BE2C (cell line): ENCODE results near the gene SEMA3F.

Experiments
- DNase-seq: peaks from one replicate; pipeline ENCODE4 v3.0.0-alpha.2; 2020
- H3K27me3 ChIP-seq: fragments of 250-450 bp; sonication (Bioruptor Pico); 2 replicates; pipeline ENCODE4 v1.5.1; 2020; ENCODE audit warnings: mild to moderate bottlenecking
- H3K36me3 ChIP-seq: fragments of 250-450 bp; sonication (Bioruptor Pico); 2 replicates; pipeline ENCODE4 v1.5.1; 2020; ENCODE audit warnings: mild to moderate bottlenecking
- H3K4me1 ChIP-seq: fragments of 250-450 bp; sonication (Bioruptor Pico); 2 replicates; pipeline ENCODE4 v1.5.1; 2020
- H3K4me3 ChIP-seq: 2 replicates; pipeline ENCODE4 v1.5.1; 2011; ENCODE audit warnings: low read depth, low read length
- H3K9me3 ChIP-seq: fragments of 250-450 bp; sonication (Bioruptor Pico); 2 replicates; pipeline ENCODE4 v1.5.1; 2020
- TF ChIP-seq, protein P1 (sequence below): IDR thresholded peaks from 2 replicates; pipeline ENCODE4 v1.5.1; 2012; ENCODE audit warnings: mild to moderate bottlenecking, low read depth, low read length

SEMA3F gene

DNA sequence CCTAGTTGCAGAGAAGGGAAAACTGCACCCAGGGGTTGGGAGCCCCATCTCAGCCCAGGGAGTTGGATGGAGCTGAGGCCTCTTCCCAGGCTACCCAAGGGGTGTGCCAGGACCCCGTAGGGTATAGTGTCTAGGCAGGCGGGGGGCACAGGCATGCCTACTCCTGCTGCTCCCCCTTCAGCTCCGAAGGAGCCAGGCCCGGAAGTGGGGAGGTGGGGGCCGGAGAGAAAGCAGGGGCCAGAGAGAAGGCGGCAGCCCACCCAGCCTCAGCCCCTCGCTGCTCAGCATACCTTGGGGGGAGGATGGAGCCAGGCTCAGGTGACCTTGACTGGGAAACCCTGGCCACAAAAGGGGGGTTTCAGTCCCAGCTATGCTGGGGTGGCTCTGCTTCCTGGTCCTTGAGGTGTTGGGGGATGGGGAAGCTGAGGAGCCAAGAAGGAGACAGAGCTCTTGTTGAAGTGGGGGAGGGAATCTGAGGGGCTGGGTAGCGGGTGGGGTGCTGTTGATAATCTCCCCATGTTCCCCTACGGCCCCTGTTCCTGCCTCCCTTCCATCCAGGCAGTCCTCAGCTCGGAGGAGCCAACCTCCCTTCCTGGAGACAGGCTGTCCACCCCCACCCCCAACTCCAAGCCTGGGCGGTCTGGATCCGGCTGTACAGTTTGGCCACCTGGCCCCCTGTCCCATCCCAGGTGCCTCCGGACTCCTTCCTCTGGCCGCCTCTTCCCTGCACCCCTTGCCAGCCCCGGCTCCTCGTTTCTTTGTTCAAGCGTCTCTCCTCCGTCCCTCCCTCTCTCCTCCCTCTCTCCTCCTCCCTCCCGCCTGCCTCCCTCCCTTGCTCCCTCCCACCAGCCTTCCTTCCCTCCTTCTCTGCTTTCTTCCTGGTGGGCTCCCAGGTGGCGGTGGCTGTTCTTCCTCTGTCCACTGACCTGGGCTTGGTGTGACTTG, 1.7 kb downstream of the SEMA3F start:
- H3K4me3 ChIP-seq, result no peak overlapping the region

DNA sequence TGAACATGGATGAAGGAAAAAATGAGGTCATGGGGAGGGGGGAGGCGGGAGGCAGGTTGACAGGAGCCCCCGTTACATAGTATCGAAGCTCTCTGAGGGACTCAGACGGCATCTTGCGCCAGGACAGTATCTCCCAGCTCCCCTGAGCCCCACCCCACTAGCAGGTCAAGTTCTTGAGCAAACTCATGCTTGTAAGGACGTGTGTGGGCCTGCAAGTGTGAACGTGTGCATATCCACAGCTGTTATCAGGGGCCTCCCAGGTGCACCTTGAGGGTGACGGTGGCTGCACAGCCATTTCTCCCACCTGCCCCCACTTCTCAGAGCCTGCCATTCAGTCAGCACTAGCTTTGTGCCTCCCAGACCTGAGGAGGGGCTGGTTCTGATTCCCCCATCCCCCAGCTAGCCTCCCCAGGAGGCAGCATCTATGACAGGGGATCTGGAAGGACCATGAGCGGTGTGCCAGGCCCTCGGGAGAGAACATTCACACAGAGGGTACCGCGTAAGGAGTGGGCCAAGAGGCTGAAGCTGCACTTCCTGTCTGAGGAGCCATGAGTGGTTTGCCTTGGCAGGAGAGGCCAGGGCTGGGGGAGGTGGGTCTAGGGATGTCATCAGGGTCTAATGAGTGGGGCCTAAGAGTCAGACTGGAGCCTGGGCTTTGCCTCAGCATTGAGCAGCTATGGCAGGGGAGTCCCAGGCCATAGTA, 2.9 kb downstream of the SEMA3F start:
- DNase-seq, result no peak
- Histone ChIP-seq H3K27me3 (no peaks in the 10 kb centered on the region), H3K36me3 (no peaks in the 10 kb centered on the region), H3K4me3 (no peak overlapping the region), H3K4me1 (no peaks in the 10 kb centered on the region), H3K9me3 (no peaks in the 10 kb centered on the region)
- TF ChIP-seq, protein P1, sequence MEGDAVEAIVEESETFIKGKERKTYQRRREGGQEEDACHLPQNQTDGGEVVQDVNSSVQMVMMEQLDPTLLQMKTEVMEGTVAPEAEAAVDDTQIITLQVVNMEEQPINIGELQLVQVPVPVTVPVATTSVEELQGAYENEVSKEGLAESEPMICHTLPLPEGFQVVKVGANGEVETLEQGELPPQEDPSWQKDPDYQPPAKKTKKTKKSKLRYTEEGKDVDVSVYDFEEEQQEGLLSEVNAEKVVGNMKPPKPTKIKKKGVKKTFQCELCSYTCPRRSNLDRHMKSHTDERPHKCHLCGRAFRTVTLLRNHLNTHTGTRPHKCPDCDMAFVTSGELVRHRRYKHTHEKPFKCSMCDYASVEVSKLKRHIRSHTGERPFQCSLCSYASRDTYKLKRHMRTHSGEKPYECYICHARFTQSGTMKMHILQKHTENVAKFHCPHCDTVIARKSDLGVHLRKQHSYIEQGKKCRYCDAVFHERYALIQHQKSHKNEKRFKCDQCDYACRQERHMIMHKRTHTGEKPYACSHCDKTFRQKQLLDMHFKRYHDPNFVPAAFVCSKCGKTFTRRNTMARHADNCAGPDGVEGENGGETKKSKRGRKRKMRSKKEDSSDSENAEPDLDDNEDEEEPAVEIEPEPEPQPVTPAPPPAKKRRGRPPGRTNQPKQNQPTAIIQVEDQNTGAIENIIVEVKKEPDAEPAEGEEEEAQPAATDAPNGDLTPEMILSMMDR, result no peak

More for the DNA sequence above, 1.7 kb downstream of the SEMA3F start:
- Histone ChIP-seq H3K27me3 (no peaks in the 10 kb centered on the region), H3K9me3 (no peaks in the 10 kb centered on the region), H3K4me1 (peaks cover under 1% of the 10 kb centered on the region; the same call in 1 of the 2 replicates), H3K36me3 (no peaks in the 10 kb centered on the region)
- no peak for DNase-seq
- TF ChIP-seq, protein P1, result no peak

DNA sequence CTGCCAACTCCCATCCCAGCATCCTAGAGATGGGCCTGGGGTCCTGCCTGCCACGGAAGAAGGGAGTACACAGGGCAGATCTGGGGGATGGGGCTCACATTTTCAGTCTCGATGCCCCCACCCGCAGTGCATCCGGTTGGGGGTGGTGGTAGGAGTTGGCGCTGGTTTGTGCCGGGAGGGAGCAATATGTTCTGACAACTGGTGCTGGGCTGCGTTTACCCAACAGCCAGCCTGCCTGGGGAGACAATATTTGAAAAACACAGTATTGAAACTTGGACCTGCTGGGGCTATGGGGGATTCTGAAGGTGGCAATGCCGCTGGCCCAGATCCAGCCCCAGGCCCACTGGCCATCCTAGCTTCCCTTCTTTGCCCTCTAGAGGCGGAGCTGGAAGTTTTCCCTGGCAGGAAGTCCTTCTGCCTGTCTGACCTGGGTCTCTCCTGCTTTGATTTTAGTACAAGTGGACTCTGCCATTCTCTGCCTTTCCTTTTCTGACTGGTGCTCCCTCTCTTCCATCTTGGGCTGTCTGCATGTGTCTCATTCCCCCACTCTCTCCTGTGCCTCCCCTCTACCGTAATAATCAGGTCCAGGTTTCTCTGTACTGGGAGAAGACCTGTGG, 3.5 kb downstream of the SEMA3F start:
- TF ChIP-seq, protein P1, result no peak
- no peak for DNase-seq
- Histone ChIP-seq H3K36me3 (no peaks in the 10 kb centered on the region), H3K4me3 (no peak overlapping the region), H3K4me1 (no peaks in the 10 kb centered on the region), H3K27me3 (no peaks in the 10 kb centered on the region), H3K9me3 (no peaks in the 10 kb centered on the region)

DNA sequence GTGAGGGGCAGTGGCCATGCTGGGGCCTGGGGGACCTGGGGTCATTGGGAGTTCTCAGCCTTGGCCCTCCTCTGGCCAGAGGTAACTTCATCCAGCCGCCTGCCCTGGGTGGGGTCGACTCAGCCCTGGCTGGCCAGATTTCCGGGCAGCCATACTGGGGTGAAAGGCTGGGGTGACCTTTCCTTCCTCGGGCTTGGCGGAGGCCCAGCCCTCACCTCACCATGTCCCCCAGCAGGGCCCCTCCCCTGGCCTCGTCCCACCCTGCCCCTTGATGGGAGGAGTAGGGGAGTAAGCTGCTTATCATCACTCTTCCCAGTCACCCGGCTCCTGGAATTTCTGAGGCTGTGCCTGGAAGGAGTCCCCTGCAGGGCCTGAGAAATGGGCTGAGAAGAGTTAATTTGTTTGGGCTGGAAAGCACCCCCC, 5.4 kb downstream of the SEMA3F start:
- Histone ChIP-seq H3K4me3 (no peak overlapping the region), H3K9me3 (no peaks in the 10 kb centered on the region), H3K4me1 (peaks cover 1% of the 10 kb centered on the region; the same call in 1 of the 2 replicates), H3K27me3 (no peaks in the 10 kb centered on the region), H3K36me3 (no peaks in the 10 kb centered on the region)
- TF ChIP-seq, protein P1, result no peak
- no peak for DNase-seq

DNA sequence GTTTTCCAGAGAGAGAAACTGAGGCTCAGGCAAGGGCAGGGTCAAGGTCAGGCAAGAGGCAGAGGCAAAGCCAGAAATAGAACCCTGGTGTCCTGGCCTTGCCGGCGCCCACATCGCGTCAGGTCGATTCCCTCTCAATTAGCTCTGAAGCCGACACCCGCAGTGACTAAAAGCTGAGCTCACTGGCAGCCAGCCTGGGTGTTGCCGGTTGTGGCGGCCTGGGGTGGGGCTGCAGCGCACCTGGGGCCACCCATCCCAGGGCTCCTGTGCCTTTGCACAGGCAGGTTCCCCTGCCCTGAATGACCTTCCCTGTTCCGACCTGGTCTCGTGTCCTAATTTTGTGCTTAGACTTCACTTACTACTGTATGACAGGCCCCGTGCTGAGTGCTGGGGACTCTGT, 6.2 kb downstream of the SEMA3F start:
- no peaks in the 10 kb centered on the region for H3K27me3 ChIP-seq
- H3K4me1 ChIP-seq, result peaks cover 3% of the 10 kb centered on the region; the same call in 1 of the 2 replicates
- DNase-seq, result no peak
- no peak overlapping the region for H3K4me3 ChIP-seq
- no peaks in the 10 kb centered on the region for H3K9me3 ChIP-seq
- TF ChIP-seq, protein P1, result no peak
- no peaks in the 10 kb centered on the region for H3K36me3 ChIP-seq
